Neural progenitor cell (in vitro differentiated cells): Measurements from ENCODE around the gene TLE1. TPM values are rescaled to one million over a fixed set of nuclear protein-coding genes. Genes with fewer than 3 reads are reported as not detected.
A peak's percentile ranks its signal among the peaks of the same experiment; 100 is the strongest.
"Not testable (repeated sequence)": the region's sequence is repeated elsewhere in the genome, so short reads cannot be mapped to it uniquely, and the experiment has no call there.

Source experiments
- DNase-seq: peaks from one replicate; pipeline ENCODE4 v3.0.0-alpha.2; 2016; ENCODE audit warnings: low spot score
- H2AFZ ChIP-seq: fragments of 200-600 bp; sonication (generic); replicated peaks from 2 replicates; pipeline ENCODE4 v1.6.1; 2016; ENCODE audit warnings: antibody characterized with exemption
- H3F3A ChIP-seq: fragments of 200-600 bp; sonication (generic); 2 replicates; pipeline ENCODE4 v1.6.1; 2016; ENCODE audit warnings: antibody characterized with exemption, low read depth
- H3K27ac ChIP-seq: fragments of 200-600 bp; sonication (generic); 2 replicates; pipeline ENCODE4 v1.5.1; 2016; ENCODE audit warnings: mild to moderate bottlenecking
- H3K27me3 ChIP-seq: fragments of 200-600 bp; sonication (generic); 2 replicates; pipeline ENCODE4 v1.6.1; 2016; ENCODE audit warnings: mild to moderate bottlenecking, moderate library complexity
- H3K36me3 ChIP-seq: fragments of 200-600 bp; sonication (generic); 2 replicates; pipeline ENCODE4 v1.5.1; 2016
- H3K4me1 ChIP-seq: fragments of 200-600 bp; sonication (generic); 2 replicates; pipeline ENCODE4 v1.6.1; 2016; ENCODE audit warnings: mixed run types
- H3K4me2 ChIP-seq: fragments of 200-600 bp; sonication (generic); 2 replicates; pipeline ENCODE4 v1.6.1; 2016
- H3K4me3 ChIP-seq: fragments of 200-600 bp; sonication (generic); 2 replicates; pipeline ENCODE4 v1.5.1; 2016
- H3K79me2 ChIP-seq: fragments of 200-600 bp; sonication (generic); 2 replicates; pipeline ENCODE4 v1.6.1; 2016; ENCODE audit warnings: low read depth
- H3K9ac ChIP-seq: fragments of 200-600 bp; sonication (generic); 2 replicates; pipeline ENCODE4 v1.6.1; 2016
- H3K9me3 ChIP-seq: fragments of 200-600 bp; sonication (generic); 2 replicates; pipeline ENCODE4 v1.5.1; 2016; ENCODE audit warnings: low read depth
- H4K20me1 ChIP-seq: fragments of 200-600 bp; sonication (generic); 2 replicates; pipeline ENCODE4 v1.6.1; 2016; ENCODE audit warnings: low read depth
- H3K27ac Mint-ChIP-seq: 3 replicates; pipeline ENCODE4 v1.8.0; 2021; ENCODE audit warnings: mixed read lengths
- H3K27me3 Mint-ChIP-seq: 2 replicates; pipeline ENCODE4 v1.8.0; 2022; ENCODE audit warnings: low read depth, mild to moderate bottlenecking, inconsistent platforms, moderate library complexity, mixed read lengths; ENCODE audit not compliant: insufficient read depth
- H3K36me3 Mint-ChIP-seq: 3 replicates; pipeline ENCODE4 v1.8.0; 2021; ENCODE audit warnings: mixed read lengths
- H3K4me1 Mint-ChIP-seq: 3 replicates; pipeline ENCODE4 v1.8.0; 2021; ENCODE audit warnings: mixed read lengths
- H3K4me3 Mint-ChIP-seq: 3 replicates; pipeline ENCODE4 v1.8.0; 2021; ENCODE audit warnings: mild to moderate bottlenecking, moderate library complexity, mixed read lengths
- H3K9me3 Mint-ChIP-seq: 3 replicates; pipeline ENCODE4 v1.8.0; 2020; ENCODE audit warnings: mixed read lengths
- CTCF ChIP-seq: fragments of 200-600 bp; sonication (generic); IDR thresholded peaks from 2 replicates; pipeline ENCODE4 v1.5.1; 2017; ENCODE audit warnings: antibody characterized with exemption, mild to moderate bottlenecking
- EZH2 ChIP-seq: fragments of 200-600 bp; sonication (generic); IDR thresholded peaks from 2 replicates; pipeline ENCODE4 v1.6.1; 2017; ENCODE audit warnings: antibody characterized with exemption, mild to moderate bottlenecking, moderate library complexity
- EZH2phosphoT487 ChIP-seq: fragments of 200-600 bp; sonication (generic); IDR thresholded peaks from 2 replicates; pipeline ENCODE4 v1.6.1; 2017; ENCODE audit warnings: antibody characterized with exemption
- total RNA-seq: library from RNA; depleted of rRNA; stranded (reverse); fragments of >200 nt; gene quantifications from 2 replicates; pipeline ENCODE4 v1.2.3, GENCODE V29; 2015; ENCODE audit warnings: low replicate concordance

Gene TLE1
- total RNA-seq = 51.9 and 54.7 TPM in 2 replicates

- peak; percentile 100 for DNase-seq
- peak within 1 kb of the TSS; percentile 53 for H3K9ac ChIP-seq
- peaks cover 32% of the 10 kb centered on the region for H3K4me1 ChIP-seq
- peaks cover 28% of the 10 kb centered on the region for H4K20me1 ChIP-seq
- H3F3A ChIP-seq = peaks cover 8% of the 10 kb centered on the region
- H3K79me2 ChIP-seq = peaks cover 47% of the 10 kb centered on the region
- H3K4me2 ChIP-seq = peak within 1 kb of the TSS; percentile 94
- H3K4me1 Mint-ChIP-seq = peaks cover 26% of the 10 kb centered on the region
- peak within 1 kb of the TSS; percentile 99 for H3K4me3 Mint-ChIP-seq
- TF ChIP-seq CTCF = no peak
- no peak for TF ChIP-seq EZH2phosphoT487
- no peak for TF ChIP-seq EZH2
- peaks cover 4% of the 10 kb centered on the region for H3K36me3 Mint-ChIP-seq
- H3K27ac Mint-ChIP-seq = peak within 1 kb of the TSS; percentile 89
- H3K4me3 ChIP-seq = peak within 1 kb of the TSS; percentile 92
- H3K9me3 Mint-ChIP-seq = no peaks in the 10 kb centered on the region
- no peaks in the 10 kb centered on the region for H3K9me3 ChIP-seq
- H3K36me3 ChIP-seq = no peaks in the 10 kb centered on the region
- peak within 1 kb of the TSS; percentile 68 for H2AFZ ChIP-seq
- H3K27me3 ChIP-seq = peaks cover 22% of the 10 kb centered on the region
- peaks cover 20% of the 10 kb centered on the region for H3K27me3 Mint-ChIP-seq
- no peak within 1 kb of the TSS for H3K27ac ChIP-seq
Measured at GRCh38 chr9:81689343-81690175, at the start of gene TLE1. Gene TLE1 (minus strand): TSS chr9:81689547. CDS start chr9:81688240, 1,307 bp downstream.

GRCh38 chr9:81737871-81738507 is 48.6 kb upstream of the TLE1 start:
- H3K27me3 ChIP-seq = no peaks in the 10 kb centered on the region
- Mint-ChIP-seq H3K27ac (peak overlapping the region; percentile 12), H3K9me3 (peaks cover 3% of the 10 kb centered on the region), H3K27me3 (no peaks in the 10 kb centered on the region), H3K4me1 (peaks cover 4% of the 10 kb centered on the region), H3K36me3 (no peaks in the 10 kb centered on the region), H3K4me3 (no peak overlapping the region)
- no peak for TF ChIP-seq EZH2
- H3K9me3 ChIP-seq = no peaks in the 10 kb centered on the region
- no peak overlapping the region for H3K4me3 ChIP-seq
- no peak overlapping the region for H3K9ac ChIP-seq
- no peaks in the 10 kb centered on the region for H3K36me3 ChIP-seq
- no peak for DNase-seq
- H3F3A ChIP-seq = no peaks in the 10 kb centered on the region
- no peak overlapping the region for H3K4me2 ChIP-seq
- no peaks in the 10 kb centered on the region for H4K20me1 ChIP-seq
- no peaks in the 10 kb centered on the region for H3K4me1 ChIP-seq
- no peaks in the 10 kb centered on the region for H3K79me2 ChIP-seq
- H2AFZ ChIP-seq = no peak overlapping the region
- no peak overlapping the region for H3K27ac ChIP-seq

- H3K27me3 ChIP-seq, H3K4me3 ChIP-seq, H3K36me3 Mint-ChIP-seq, H3K9me3 ChIP-seq, H2AFZ ChIP-seq, H4K20me1 ChIP-seq, H3K27ac Mint-ChIP-seq, H3K27ac ChIP-seq, H3K4me3 Mint-ChIP-seq, H3K79me2 ChIP-seq, H3K27me3 Mint-ChIP-seq, H3K4me2 ChIP-seq, H3F3A ChIP-seq, H3K36me3 ChIP-seq, H3K9ac ChIP-seq, H3K9me3 Mint-ChIP-seq, H3K4me1 Mint-ChIP-seq, DNase-seq: not testable (repeated sequence)
- H3K4me1 ChIP-seq = peaks cover 12% of the 10 kb centered on the region
Measured at GRCh38 chr9:81730498-81730897, 41.2 kb upstream of the TLE1 start.

- H2AFZ ChIP-seq = no peak overlapping the region
- H3K4me2 ChIP-seq = peak overlapping the region; percentile 47
- Mint-ChIP-seq H3K27ac (no peak overlapping the region), H3K4me1 (peaks cover 6% of the 10 kb centered on the region), H3K27me3 (peaks cover 2% of the 10 kb centered on the region), H3K9me3 (no peaks in the 10 kb centered on the region), H3K4me3 (no peak overlapping the region), H3K36me3 (no peaks in the 10 kb centered on the region)
- H3F3A ChIP-seq = peaks cover 4% of the 10 kb centered on the region
- H3K27me3 ChIP-seq = no peaks in the 10 kb centered on the region
- H3K36me3 ChIP-seq = no peaks in the 10 kb centered on the region
- no peak overlapping the region for H3K27ac ChIP-seq
- no peaks in the 10 kb centered on the region for H3K79me2 ChIP-seq
- H3K4me1 ChIP-seq = peaks cover 12% of the 10 kb centered on the region
- H3K4me3 ChIP-seq = no peak overlapping the region
- H3K9ac ChIP-seq = no peak overlapping the region
- TF ChIP-seq CTCF (no peak), EZH2phosphoT487 (peak; percentile 51), EZH2 (no peak)
- H4K20me1 ChIP-seq = no peaks in the 10 kb centered on the region
- DNase-seq = peak; percentile 64
- H3K9me3 ChIP-seq = no peaks in the 10 kb centered on the region
Measured at GRCh38 chr9:81729135-81729534, 39.8 kb upstream of the TLE1 start.
